EL (cell line): ENCODE results near the gene PIP5K1B.

Experiments used
- DNase-seq: peaks from one replicate; pipeline ENCODE4 v3.0.0-alpha.2; 2016

The PIP5K1B gene

GRCh38 chr9:68869022-68869421 is 164.0 kb downstream of the PIP5K1B start:
- no peak for DNase-seq

DNA sequence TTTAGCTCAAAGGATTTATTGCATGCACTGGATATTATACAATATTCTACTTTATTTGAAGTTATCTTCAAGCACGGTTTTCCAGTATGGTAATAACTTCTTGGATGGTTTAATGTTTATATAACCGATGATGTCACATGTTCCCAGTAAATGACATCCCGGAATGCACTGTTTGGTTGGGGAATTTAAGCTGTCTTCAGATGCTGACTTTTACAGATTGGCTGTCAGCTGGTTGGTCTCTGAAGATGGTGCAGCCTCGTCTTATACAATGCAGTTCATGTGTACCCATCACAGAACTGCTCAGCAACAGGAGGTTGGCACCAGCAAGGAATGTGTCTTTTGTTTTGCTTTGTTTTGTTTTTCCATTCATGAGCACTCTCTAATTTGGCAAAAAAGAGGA is 165.0 kb downstream of the PIP5K1B start:
- no peak for DNase-seq

DNA sequence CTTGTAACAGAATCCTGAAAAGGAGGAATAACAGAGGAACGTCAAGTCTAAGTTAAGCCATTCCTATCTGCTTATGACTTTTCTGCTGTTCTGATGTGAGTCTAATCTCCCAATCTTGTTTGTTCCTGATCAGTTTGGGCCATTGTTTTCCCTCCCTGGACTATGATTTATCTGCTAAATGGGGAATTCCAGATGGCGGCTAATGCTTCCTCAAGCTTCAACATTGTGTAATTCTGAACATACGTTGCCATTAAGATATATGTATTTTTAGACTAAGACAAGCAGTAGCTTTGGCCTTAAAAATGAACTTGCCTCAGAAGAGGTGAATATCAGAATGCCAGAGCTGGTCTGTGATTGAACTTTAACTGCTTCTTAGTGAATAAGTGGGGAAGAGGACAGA is 166.2 kb downstream of the PIP5K1B start:
- DNase-seq, result no peak

GRCh38 chr9:68872026-68872501 is 167.0 kb downstream of the PIP5K1B start:
- no peak for DNase-seq

- DNase-seq, result no peak
These were observed 168.1 kb downstream of the PIP5K1B start for GRCh38 chr9:68873179-68873578.

DNA sequence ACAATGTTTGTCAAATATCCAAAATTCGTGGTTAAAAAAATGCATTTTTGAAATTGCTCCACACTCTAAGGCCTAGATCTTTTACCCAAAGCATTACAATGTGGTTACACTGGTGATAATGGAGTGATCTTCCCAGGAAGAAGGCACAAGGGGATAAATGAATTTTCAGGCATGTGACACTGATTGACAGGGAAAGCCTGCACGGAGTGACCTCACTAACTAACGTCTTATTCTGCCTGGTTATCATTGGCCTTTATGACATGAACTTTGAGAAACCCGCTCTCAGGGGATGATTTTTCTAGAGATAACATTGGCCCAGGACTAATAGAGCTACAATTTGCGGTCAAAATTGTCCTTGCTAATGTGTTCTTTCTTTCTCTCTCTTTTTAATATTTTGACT is 171.2 kb downstream of the PIP5K1B start:
- DNase-seq, result no peak

GRCh38 chr9:68876681-68877080 is 171.6 kb downstream of the PIP5K1B start:
- DNase-seq, result no peak

- no peak for DNase-seq
These were observed 172.2 kb downstream of the PIP5K1B start for GRCh38 chr9:68877219-68877618.

GRCh38 chr9:68878450-68878849 is 173.4 kb downstream of the PIP5K1B start:
- no peak for DNase-seq

GRCh38 chr9:68883224-68883623 is 178.2 kb downstream of the PIP5K1B start:
- no peak for DNase-seq

DNA sequence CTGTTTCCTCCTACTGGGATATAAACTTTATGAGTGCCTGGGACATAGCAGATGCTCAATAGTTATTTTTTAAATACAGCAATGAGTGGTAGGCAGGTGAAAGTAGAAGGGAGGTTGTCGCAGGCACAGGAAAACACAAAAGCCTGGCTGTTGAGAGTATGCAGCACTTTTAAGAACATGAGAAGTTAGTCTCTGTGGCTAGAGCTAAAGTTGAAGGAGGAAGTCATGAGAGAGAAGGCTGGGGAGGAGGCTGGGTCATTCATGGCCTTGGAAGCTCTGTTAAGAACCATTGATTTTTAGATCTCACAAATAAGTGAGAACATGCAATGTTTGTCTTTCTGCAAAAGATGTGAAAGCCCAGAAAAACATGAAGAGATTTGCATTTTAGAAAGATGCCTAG is 182.2 kb downstream of the PIP5K1B start:
- DNase-seq, result no peak

DNA sequence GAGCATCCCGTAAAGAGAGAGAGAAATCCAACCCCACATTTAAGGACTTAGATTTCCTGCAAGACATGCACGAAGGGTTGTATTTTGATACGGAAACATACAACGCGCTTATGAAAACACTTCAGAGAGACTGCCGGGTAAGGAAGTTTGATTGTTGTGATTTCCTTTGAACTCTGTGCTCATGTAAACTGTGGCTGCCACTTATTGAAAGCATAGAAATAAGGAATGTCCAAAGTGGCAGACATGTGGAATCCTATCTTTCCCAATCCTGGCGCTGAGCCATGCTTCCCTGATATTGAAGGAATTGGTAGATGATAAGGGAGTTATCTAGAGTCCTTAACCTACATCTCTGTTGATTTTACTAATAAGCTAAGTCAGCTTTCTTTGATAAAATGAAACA is 189.5 kb downstream of the PIP5K1B start:
- no peak for DNase-seq

GRCh38 chr9:68895741-68896478 is 190.9 kb downstream of the PIP5K1B start:
- no peak for DNase-seq

- no peak for DNase-seq
These were observed 191.4 kb downstream of the PIP5K1B start for GRCh38 chr9:68896486-68896885.

GRCh38 chr9:68897577-68898145 is 192.6 kb downstream of the PIP5K1B start:
- no peak for DNase-seq

- no peak for DNase-seq
These were observed 193.9 kb downstream of the PIP5K1B start for GRCh38 chr9:68898781-68899439.

GRCh38 chr9:68904454-68904853 is 199.4 kb downstream of the PIP5K1B start:
- DNase-seq, result no peak

DNA sequence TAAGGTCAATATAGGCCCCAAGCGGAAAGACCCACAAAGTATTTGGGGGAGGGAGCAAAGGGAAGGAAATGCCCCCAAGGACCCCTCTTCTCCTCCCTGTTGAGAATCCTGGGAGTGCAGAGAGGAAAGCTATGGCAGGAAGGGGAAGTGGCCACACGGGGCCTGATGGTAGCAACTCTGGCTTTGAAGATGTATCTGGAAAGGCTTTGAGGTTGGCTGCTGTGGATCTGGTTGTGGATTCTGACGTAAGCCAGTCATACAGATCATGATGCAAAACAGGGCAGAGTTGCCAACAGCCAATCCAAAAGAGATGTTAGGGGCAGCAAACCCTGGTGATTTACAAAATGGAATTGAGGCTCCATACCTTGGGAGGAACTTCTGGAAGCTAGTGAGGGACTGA is 200.1 kb downstream of the PIP5K1B start:
- no peak for DNase-seq

GRCh38 chr9:68907910-68908309 is 202.9 kb downstream of the PIP5K1B start:
- no peak for DNase-seq

DNA sequence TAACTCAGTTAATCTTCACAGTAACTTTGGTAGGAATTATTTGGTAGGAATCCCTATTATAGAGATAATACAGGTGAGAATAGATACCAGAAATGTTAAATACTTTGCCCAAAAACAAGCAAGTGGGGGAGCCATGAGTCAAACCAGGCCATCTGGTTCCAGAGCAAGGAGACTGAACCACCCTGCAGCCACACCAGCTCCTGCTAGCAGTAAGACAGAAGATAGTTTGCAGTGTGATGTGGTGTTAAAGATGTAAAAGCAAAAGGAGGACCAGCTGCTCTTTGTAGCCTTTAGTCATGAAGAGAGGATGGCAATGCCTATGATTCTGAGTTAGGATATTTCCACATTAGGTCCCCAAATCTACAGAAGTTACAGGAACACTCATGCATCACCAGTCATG is 207.5 kb downstream of the PIP5K1B start:
- no peak for DNase-seq

- no peak for DNase-seq
These were observed 208.0 kb downstream of the PIP5K1B start for GRCh38 chr9:68913054-68913453.

DNA sequence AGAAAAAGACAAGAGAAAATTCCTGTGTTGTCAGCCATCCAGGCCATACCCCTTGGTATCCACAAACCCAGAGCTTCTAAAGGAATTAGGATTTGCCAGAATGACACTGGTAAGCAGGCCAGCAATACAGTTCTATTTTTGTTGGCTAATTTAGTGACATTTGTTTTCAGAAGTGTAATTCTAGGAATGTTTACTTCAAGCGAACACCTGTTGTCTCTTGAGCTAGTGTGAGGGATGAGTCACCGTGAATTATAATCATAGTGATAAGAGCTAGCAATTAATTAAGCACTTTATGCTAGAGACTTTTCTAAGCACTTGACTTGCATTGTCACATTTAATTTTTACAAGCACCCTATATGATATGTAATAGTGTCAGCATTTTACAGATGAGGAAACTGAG is 209.7 kb downstream of the PIP5K1B start:
- no peak for DNase-seq

DNA sequence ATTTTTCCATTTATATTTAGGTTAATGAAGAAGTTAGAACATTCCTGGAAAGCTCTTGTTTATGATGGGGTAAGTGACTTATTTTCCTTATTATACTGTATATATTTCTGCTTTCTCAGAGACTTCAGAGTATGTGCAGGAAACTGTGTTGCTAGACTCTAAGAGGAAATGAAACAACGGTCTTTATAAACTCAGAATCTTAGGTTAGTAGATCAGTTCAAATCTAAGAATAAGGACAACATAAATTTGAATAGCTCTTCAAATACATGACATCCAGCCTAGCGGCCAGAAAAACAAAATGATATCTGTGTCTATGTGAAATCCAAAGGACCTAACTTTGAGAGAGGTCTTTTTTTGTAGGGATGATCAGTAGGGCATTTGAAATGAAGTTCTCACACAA is 214.6 kb downstream of the PIP5K1B start:
- DNase-seq, result no peak

- no peak for DNase-seq
These were observed 215.9 kb downstream of the PIP5K1B start for GRCh38 chr9:68920921-68921320.
